Gastroesophageal sphincter (tissue), 3 donors: ENCODE measurements around the gene WBP1L.

Experiments used
- EP300 ChIP-seq: sonication (generic); formaldehyde crosslinking; IDR thresholded peaks from one replicate; pipeline ENCODE4 v1.6.1; 2017; ENCODE audit warnings: antibody characterized with exemption, mild to moderate bottlenecking
- POLR2A ChIP-seq, 2 donors: fragments of 450-650 bp; IDR thresholded peaks; one replicate each; pipeline ENCODE4 v1.6.1; 2017; ENCODE audit warnings: antibody characterized with exemption in 2 of 2, mild to moderate bottlenecking in 2 of 2, moderate library complexity in 1 of 2
- TF ChIP-seq, protein P1 (sequence below), 4 experiments: fragments of 200-600 bp in 2 of 4; fragments of 450-650 bp in 2 of 4; sonication (generic) in 1 of 4; IDR thresholded peaks; one replicate each; pipeline ENCODE4 v1.5.1; 2017 to 2019; ENCODE audit warnings: antibody characterized with exemption in 4 of 4, mild to moderate bottlenecking in 2 of 4, moderate library complexity in 2 of 4

DNA sequence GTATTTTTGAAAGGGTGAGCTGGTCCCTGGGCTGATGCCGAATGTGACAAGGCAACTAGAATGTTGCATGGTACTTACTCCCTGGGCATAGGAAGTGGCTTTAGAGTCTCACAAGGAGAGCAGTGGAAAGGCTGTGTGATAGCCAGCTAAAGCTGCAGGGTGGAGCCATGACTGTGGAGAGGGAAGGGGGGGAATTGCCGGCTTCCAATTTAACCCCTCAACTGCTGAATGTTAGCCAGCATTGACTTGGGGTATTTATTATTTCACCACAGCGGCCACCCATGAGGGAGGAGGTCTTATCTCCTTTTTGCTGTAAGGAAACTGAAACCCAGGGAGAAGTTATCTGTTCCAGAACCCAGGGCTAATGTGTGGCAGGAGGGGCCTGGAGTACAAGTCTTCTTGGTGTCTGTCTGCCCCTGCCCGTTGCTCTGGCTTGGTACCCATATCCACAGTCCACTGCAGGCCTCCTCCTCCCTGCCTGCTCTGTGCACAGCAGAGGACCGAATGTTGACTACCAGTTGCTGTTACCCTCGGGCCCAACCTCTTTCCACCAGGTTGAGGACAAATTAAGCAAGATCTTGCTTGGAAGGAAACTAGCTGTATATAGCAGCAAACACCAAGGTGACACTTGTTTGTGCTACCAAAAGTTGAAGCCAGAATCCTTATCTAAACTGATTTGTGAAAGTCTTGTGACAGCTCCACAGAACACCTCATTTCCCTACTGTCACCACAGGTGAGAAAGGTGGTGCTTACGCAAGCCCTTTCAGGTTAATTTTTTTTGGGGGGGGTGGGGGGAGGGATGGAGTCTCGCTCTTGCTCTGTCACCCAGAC lies 37.6 kb downstream of the WBP1L start:
- TF ChIP-seq, protein P1, sequence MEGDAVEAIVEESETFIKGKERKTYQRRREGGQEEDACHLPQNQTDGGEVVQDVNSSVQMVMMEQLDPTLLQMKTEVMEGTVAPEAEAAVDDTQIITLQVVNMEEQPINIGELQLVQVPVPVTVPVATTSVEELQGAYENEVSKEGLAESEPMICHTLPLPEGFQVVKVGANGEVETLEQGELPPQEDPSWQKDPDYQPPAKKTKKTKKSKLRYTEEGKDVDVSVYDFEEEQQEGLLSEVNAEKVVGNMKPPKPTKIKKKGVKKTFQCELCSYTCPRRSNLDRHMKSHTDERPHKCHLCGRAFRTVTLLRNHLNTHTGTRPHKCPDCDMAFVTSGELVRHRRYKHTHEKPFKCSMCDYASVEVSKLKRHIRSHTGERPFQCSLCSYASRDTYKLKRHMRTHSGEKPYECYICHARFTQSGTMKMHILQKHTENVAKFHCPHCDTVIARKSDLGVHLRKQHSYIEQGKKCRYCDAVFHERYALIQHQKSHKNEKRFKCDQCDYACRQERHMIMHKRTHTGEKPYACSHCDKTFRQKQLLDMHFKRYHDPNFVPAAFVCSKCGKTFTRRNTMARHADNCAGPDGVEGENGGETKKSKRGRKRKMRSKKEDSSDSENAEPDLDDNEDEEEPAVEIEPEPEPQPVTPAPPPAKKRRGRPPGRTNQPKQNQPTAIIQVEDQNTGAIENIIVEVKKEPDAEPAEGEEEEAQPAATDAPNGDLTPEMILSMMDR (IDR thresholded peaks at IDR 0.05), result no peak
- TF ChIP-seq POLR2A (IDR thresholded peaks at IDR 0.05), result no peak
- TF ChIP-seq EP300, result no peak
